ENCODE data around the gene PSMC3.

Gene PSMC3

DNA sequence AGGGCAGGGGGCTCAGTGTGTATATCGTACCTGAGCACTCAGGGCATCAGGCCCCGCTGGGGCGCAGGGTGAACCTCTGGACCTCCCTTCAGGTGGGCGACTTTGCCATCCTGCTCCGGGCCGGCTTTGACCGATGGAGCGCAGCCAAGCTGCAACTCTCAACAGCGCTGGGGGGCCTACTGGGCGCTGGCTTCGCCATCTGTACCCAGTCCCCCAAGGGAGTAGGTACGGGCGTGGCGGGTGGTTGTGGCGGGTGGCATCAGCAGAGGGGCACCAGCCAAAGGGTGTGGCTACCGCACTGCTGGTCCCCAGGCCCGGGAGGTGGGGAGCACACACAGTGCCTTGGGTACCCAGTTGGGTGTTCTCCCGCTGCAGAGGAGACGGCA is 11.6 kb downstream of the PSMC3 start:
- DNase-seq (ENCODE audit: insufficient read length, low spot score) (no peak), FAIRE-seq (no peak)

DNA sequence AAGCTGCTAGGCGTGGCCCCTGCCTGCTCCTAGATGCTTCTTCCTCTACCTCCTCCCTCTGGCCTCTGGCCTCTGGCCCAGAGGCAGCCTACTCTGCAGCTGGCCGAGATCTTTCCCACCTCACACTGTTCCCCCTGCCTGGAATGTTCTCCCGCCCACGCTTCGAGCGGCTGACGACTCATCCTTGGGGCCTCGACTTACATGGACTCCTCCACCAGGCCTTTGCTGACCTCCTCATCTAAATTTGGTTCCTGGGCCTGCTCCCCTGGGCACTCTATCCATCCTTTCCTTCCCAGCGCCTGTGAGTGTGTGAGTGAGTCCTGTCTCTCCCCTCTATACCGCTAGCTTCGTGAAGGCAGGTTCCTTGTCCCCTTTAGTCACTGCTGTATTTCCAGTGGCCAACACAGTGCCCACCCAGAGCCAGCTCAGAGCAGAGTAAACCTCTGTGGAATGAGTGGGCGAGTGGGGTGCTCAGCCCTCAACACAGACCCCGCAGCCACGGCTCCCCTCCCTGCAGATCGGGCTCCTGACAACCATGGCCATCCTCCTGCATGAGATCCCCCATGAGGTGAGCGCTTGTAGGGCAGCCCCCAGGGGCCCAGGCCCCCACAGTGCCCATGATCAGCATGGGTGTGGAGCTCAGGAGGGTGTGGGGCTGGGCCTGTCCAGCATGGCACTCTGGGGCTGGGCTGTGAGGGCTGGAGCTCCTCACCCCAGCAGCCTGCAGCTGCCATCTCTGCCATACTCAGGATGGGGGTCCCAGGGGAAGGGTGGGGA is 12.1 kb downstream of the PSMC3 start:
- FAIRE-seq (no peak), DNase-seq (ENCODE audit: insufficient read length, low spot score) (no peak)

DNA sequence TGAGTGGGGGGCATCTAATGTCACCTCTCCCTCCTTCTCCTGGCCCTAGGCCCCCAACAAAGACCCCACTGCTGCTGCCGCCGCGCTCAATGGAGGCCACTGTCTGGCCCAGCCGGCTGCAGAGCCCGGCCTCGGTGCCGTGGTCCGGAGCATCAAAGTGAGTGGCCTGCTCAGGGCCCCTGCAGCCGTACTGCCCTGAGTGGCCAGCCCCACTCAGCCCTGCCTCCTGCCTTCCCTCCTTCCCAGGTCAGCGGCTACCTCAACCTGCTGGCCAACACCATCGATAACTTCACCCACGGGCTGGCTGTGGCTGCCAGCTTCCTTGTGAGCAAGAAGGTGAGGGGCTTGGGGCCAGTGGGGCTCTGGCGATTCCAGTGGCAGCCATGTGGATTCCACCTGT is 12.9 kb downstream of the PSMC3 start:
- FAIRE-seq (no peak), DNase-seq (ENCODE audit: insufficient read length, low spot score) (no peak)

DNA sequence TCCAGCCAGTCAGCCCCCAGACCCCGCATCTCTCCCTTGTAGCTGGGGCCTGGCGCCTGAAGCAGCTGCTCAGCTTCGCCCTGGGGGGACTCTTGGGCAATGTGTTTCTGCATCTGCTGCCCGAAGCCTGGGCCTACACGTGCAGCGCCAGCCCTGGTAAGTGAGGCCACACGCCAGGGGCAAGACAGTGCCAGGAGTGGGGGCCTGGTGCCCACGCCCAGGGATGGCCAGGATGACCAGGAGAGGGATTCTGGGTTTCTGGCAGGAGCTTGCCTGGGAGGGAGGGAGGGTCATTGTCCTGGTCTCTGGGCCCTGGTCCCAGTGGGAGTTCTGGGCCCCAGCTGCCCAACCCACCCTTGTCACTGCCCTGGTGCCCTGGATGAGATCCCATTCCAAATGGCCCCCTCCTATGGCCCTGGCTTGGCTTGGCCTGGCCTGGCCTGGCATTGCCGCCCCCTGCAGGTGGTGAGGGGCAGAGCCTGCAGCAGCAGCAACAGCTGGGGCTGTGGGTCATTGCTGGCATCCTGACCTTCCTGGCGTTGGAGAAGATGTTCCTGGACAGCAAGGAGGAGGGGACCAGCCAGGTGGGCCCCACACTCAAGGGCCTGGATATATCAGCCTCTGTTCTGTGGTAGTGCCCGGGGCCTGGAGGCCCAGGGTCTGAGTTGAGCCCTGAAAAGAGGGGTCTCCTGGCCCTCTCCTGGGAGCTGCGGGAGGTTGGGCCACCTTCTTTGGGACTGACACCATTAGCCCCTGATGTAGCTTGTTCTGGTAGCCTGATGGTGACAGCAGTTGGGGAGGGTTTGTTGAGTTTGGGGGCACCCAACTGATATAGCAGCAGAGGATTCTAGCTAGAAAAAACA is 14.1 kb downstream of the PSMC3 start:
- peak; percentile 80 for FAIRE-seq
- peak; percentile 33 for DNase-seq (ENCODE audit: insufficient read length, low spot score)

DNA sequence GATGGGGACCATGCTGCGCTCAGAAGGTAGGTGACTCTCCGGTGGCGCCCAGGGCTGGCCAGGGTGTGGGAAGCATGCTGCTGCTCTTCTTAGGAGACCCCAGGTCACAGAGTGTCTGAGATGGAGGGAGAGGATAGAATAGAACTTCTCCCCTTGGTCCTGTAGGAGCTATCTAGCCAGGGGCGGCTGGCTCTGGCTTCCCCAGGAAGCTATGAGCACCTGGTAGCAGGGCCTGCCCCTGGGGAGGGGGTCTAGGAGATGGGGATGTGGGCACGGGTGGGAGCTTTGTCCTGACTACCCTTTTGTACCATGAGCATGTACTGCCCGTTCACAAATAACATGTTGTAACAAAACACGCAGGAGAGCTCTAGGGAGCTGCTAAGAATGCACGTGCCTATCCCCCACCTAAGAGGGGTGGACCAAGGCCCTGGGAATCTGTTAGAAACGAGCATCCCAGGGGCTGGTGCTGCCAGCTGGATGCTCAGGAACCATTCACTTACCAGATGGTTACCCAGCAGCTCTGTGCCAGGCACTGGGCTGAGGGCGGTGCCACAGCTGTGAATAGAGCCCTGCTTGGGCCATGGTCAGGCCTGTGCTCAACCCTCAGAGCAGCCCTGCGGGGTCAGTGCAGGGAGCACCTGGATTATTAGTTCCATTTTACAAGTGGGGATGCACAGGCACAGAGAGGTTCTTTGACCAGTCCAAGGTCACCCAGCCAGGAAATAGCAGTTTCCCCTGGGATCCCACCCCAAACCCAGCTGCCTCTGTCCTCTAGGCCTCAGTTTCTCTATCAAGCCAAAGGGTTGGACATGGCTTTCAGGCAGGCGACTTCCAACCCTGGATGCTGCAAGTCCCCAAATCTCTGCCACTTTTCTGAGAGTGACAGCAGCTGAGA is 15.6 kb downstream of the PSMC3 start:
- DNase-seq (ENCODE audit: insufficient read length, low spot score) (no peak), FAIRE-seq (no peak)

- no peak for DNase-seq (ENCODE audit: insufficient read length, low spot score)
Measured at GRCh38 chr11:47409440-47410369, 16.5 kb downstream of the PSMC3 start.

DNA sequence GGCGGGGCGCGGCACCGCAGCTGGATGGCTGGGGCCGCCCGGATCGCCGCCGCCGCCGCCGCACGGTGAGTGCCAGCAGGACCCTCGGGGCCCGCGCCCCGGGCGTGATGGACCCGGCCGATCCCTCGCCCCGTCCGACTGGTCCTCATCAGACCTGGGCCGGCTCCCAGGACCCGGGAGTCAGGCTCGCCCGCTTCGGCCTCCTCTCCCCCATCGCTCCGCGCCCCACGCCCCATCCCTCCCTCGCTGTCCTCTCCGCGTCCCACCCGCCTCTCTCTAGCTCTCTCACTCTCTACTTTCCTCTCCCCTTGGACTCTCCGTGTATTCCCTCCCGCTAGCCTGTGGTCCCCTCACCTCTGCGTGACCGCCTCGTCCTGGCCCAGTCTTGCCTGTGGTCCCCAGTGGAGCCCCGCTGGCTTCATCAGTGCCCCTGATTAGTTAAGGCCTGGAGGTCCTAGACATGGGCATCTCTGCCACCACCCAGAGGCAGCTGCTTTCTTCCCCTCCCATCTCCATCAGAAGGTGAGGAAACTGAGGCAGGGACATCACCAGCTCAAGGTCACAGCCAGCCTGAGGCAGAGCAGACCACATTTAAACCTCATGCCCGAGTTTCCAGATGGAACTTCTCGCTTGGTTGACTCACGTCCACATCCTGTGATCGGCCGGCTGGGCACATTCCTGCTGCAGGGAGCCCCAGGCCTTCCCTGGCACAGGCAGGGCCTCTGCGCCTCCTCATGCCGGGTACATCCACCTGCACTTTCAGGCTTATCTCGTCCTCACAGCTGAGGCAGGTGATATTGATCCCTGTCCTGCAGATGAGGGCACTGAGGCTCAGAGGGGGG is 17.4 kb downstream of the PSMC3 start:
- FAIRE-seq = peak; percentile 9
- DNase-seq (ENCODE audit: insufficient read length, low spot score) = peak; percentile 67

More at GRCh38 chr11:47409440-47410369, 16.5 kb downstream of the PSMC3 start:
- FAIRE-seq = no peak

DNA sequence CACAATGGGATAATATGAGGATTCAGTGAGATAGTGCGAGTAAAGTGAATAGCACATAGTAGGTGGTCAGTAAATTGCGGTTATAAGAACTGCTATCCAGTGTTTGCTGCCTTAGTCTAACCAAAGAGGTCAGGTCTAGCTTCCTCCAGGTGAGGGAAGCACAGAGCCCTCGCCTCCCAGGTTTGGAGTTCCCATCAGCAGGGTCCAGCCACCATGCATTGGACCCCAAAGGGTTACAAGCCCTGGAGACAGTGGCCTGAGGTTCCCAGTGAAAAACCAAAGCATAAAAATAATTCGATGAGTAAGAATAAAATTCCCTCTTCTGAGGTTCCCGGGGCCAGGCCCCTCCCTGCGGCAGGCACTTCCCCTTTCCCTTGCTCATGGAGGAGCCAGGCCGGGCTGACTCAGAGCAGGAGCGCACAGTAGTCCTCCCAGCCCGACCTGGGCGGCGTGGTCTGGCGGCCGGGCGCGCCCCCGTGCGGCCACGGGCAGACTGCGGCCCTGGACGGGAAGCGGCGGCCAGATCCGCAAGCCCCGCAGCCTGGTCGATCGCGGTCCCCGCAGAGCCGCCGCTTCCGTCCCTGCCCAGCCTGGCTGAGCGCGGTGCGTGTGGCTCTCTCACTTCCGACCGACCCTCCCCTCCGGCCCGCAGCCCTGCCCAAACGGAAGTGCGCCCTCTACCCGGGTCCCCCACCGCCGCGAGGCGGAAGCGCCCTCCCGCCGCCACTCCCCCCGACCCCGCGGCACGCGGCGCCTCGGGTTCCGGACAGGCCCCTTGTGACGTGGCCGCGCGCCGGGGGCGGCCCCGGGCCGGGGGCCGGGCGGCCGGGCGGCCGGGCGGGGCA is 18.3 kb downstream of the PSMC3 start, which contains the start of gene SLC39A13:
Gene SLC39A13 (plus strand): TSS at position 845 of the 845 bp plus-strand sequence. CDS start 1,505 bp downstream, outside the sequence.
- peak; percentile 78 for FAIRE-seq
- peak; percentile 91 for DNase-seq (ENCODE audit: insufficient read length, low spot score)

DNA sequence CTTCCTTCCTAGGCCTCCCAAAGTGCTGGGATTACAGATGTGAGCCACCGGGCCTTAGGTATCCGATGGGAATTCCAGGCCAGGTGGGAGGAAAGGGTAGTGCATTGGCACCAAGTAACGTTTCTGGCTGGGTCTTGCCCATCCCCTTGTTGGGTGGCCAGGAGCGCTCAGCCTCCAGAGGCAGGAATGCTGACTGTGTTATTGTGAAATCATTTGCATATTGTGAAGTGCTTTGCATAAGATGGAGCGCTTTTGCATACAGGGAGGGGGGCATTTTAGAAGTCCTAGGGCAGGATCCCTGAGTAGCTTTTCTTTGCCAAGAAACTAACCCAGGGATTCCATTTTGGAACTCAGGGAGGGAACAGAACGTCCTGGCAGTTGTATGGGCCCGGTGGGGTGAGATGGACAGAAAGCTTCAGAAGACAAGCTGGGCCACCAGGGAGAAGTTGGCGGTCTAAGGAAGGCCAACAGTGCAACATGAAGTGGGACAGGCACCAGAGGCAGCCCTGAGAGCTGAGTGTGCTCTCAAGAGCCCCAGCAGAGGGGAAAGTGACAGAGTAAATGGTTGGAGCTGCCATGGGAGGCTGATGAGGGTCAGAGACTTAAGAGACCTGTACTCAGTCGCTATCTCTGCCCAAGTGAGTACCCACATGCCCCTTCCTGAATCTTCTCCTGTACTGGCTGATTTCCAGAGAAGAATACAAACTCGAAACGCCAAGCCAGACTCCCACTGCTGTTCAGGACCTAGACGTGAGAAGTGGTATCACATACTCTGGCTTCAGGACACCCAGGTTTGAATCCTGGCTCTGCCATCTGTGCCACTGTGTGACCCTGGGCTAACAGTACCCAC is 19.1 kb downstream of the PSMC3 start:
- DNase-seq (ENCODE audit: insufficient read length, low spot score) = no peak
- no peak for FAIRE-seq

- no peak for DNase-seq (ENCODE audit: insufficient read length, low spot score)
- no peak for FAIRE-seq
Measured at GRCh38 chr11:47403571-47403970, 22.7 kb downstream of the PSMC3 start.

- DNase-seq (ENCODE audit: insufficient read length, low spot score) (no peak), FAIRE-seq (no peak)
Measured at GRCh38 chr11:47403135-47403534, 23.1 kb downstream of the PSMC3 start.

DNA sequence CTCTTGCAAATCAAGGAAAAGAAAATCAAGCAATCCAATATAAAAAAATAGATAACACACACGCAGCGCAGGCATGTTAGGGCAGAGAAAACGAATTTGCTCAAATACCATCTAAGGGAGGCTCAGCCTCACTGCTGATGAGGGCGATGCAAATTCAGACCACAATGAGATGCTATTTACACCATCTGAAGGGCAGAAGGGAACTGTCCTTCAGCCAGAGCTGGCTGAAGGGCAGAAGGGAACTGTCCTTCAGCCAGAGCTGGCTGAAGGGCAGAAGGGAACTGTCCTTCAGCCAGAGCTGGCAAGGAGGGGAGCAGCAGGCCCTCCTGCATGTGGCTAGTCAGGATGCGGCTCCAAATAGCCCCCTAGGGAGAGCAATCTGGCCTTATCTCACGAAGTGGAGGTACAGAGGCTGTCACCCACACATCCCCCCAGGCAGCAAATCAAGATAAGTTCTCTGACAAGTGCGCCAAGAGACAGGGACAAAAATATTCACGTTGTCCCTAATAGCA is 25.4 kb downstream of the PSMC3 start:
- DNase-seq (ENCODE audit: insufficient read length, low spot score) (no peak), FAIRE-seq (no peak)

- FAIRE-seq (no peak), DNase-seq (ENCODE audit: insufficient read length, low spot score) (peak; percentile 59)
Measured at GRCh38 chr11:47399860-47400767, 26.1 kb downstream of the PSMC3 start.

GRCh38 chr11:47398551-47398950 is 27.7 kb downstream of the PSMC3 start:
- DNase-seq (ENCODE audit: insufficient read length, low spot score) (no peak), FAIRE-seq (no peak)

GRCh38 chr11:47398011-47398410 is 28.2 kb downstream of the PSMC3 start:
- DNase-seq (ENCODE audit: insufficient read length, low spot score) = no peak
- no peak for FAIRE-seq

- FAIRE-seq (no peak), DNase-seq (ENCODE audit: insufficient read length, low spot score) (no peak)
Measured at GRCh38 chr11:47396049-47396320, 30.3 kb downstream of the PSMC3 start.

All from HTR-8/SVneo (cell line).